Measurements from ENCODE around the gene ZNF418.
"Not testable (repeated sequence)": the region's sequence is repeated elsewhere in the genome, so short reads cannot be mapped to it uniquely, and the experiment has no call there.

The ZNF418 gene

GRCh38 chr19:57934820-57935665, at the start of gene ZNF418:
ZNF418 (minus strand) TSS chr19:57935402; CDS start chr19:57933822, 1,580 bp downstream.
- peak; percentile 49 for DNase-seq

DNA sequence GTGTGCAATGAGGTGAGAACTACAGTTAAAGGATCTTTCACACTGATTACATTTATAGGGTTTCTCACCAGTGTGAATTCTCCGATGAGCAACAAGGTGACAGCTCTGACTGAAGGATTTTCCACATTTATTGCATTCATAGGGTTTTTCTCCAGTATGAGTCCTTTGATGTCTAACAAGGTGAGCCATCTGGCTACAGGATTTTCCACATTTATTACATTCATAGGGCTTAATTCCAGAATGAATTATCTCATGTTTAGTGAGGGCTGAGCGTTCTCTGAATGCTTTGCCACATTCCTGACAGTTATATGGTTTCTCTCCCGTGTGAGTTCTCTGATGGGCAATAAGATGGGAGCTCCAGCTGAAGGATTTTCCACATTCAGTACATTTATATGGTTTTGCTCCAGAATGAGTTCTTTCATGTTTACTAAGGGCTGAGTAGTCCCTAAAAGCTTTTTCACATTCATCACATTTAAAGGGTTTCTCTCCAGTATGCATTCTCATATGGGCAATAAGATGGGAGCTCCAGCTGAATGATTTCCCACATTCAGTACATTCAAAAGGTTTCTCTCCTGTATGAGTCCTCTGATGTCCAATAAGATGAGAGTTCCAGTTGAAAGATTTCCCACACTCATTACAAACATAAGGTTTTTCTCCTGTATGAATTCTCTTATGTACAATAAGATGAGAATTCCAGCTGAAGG, 43.5 kb upstream of the ZNF418 start:
- no peak for DNase-seq

GRCh38 chr19:57974434-57974833, 39.2 kb upstream of the ZNF418 start, which contains the start of gene C19orf18:
C19orf18 (minus strand) TSS chr19:57974534; CDS start chr19:57974432, 102 bp downstream.
- DNase-seq = no peak

DNA sequence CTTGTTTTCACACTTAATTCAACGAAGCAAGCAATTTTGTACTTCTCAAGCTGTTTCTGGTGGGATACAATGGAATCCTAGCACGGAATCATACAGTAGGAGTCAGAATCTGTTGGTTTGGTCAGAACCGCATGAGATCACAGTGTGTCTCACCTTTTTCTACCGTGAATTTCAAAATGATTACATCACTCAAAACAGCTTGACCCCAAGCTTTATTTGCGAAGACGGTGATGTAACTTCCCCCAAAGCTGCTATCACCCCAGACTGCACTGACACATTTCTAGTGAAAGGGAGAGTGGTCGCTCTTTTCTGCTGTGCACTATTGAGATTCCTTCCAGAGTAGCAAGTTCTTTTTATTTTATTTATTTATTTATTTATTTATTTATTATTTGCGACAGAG, 29.6 kb upstream of the ZNF418 start:
- no peak for DNase-seq

- no peak for DNase-seq
Observed at GRCh38 chr19:57961785-57962184, 26.6 kb upstream of the ZNF418 start.

GRCh38 chr19:57954996-57955395, 19.8 kb upstream of the ZNF418 start:
- no peak for DNase-seq

DNA sequence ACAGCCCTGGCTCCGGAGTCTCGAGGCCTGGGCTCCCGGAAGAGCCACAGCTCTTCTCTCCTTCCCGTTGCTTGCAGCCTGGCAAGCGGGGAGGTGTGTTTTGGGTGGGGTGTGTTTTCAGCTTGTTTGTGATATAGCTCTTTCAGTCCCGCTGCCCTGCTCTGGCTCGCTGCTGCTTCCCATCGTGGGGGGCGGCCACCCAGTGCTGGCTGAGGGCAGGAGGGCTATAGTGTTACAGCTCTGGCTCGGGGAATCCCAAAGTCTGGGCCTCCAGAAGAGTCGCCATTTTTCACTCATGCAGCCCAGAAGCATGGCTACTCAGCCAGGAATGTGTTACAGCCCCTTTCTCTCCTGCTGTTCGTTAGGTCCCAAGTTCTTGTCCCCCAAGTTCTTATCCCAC, 14.5 kb upstream of the ZNF418 start:
- DNase-seq = no peak

DNA sequence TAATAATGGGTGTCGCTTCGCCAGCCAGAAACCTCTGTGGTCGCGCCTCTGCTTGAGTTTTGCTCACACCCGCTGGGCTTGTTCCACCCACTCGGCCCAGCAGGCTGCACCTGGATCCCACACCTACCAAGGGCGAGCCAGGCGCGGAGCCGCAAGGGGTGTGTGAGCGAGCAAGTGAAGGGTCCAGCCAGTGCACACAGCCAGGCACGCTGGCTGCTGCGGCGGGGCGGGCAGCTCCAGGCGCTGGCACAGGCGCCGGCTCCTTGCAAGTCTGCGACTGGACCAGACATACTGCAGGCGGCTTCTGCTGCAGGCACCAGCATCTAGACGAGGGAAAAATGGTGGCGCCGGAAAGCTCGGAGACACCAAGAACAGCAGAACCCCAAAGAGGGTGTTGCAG, 14.1 kb upstream of the ZNF418 start:
- DNase-seq = no peak

- peak; percentile 95 for DNase-seq
Observed at GRCh38 chr19:57947419-57948134, 12.4 kb upstream of the ZNF418 start, which contains the start of gene ZNF256. ZNF256 (minus strand) TSS chr19:57947706; CDS start chr19:57947474, 232 bp downstream.

- DNase-seq = no peak
Observed at GRCh38 chr19:57947088-57947418, 11.9 kb upstream of the ZNF418 start.

DNA sequence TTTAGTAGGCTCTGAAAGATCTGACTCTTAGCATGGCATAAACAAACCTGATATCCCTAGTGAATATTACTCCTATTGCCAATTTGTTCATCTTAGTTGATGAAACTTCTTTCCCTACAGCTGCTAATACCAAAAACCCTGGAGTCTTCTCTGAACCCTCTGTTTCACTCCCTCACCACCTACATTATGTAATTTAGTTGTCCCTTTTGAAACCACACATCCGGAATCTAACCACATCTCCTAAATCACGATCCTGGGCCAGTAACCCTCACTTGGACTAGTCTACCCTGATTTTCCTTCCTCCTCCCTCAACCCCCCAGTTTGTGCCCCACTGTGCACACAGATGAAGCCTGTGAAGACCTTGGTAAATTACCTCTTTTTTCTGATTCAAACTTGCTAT, 11.1 kb upstream of the ZNF418 start:
- no peak for DNase-seq

- no peak for DNase-seq
Observed at GRCh38 chr19:57941593-57941992, 6.4 kb upstream of the ZNF418 start.

- DNase-seq = no peak
Observed at GRCh38 chr19:57935731-57936130, 529 bp upstream of the ZNF418 start.

DNA sequence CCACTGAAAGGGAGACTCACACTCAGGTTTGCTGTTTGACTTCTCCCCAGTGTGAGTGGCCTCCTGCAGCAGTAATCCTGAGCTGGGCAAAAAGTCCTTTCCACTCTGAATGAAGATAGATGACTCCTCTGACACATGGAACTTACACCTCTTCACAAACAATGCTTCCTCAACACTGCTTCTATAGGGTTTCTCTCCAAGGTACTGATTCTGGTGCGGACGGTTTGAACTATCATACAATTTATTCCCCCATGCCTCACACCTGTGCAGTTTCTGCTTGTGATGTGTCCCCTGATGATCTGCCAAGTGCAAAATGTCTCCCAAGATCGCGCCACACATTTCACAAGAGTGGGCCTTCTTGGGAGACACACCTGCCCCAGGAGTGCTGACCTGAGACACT, 7.6 kb downstream of the ZNF418 start:
- DNase-seq = no peak

GRCh38 chr19:57916168-57916995, 18.8 kb downstream of the ZNF418 start, which contains the start of gene ZNF417:
ZNF417 (minus strand) TSS chr19:57916592; CDS start chr19:57916411, 181 bp downstream.
- DNase-seq = peak; percentile 84

GRCh38 chr19:57914531-57914930, 20.7 kb downstream of the ZNF418 start:
- no peak for DNase-seq

DNA sequence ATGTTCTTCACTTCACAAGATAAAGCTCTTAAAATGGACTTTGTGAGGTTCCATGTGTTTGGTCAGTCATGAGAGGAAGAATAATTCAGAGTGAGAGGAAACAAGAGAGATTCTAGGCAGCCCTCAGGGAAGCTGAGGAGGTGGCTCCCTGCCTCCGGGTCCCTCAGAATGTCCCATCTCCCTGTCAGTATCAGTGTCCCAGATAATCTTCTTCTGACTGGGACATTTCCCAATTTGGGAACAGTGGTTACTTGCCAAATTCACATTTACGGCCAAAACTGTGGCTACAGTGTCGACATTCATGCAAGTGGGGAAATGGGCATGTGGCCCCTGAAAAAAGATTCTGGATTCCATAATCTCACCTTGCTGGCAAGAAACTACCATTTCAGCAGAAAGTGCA, 27.8 kb downstream of the ZNF418 start:
- no peak for DNase-seq

DNA sequence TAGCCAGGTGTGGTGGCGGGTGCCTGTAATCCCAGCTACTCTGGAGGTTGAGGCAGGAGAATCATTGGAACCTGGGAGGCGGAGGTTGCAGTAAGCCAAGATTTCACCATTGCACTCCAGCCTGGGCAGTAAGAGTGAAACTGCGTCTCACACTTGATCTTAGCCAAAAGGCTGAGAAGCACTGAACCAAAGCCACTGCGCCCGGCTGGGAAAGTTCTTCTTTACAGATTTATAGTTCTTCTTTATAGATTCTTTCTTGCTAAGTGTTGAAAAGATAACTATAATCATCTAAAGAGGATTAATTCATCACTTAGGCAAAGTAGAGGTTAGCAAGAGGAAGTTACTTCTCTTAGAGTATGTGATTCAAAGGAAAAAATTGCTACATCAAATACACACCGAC, 29.9 kb downstream of the ZNF418 start:
- no peak for DNase-seq

GRCh38 chr19:57903618-57904184, 31.5 kb downstream of the ZNF418 start:
- no peak for DNase-seq

- DNase-seq = no peak
Observed at GRCh38 chr19:57900311-57900710, 34.9 kb downstream of the ZNF418 start.

DNA sequence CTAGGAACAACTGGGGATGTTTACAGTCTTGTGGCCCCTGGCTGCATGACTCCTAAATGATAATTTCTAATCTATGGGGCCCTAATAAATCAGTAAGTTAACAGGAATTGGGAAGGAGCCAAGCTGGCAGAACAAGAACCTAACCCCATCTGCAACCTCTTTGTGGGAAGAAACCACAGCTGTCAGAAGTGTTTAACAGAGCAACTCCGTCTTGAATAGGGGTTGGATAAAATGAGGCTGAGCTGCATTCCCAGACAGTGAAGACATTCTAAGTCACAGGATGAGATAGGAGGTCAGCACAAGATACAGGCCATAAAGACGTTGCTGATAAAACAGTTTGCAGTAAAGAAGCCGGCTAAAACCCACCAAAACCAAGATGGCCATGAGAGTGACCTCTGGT, 44.5 kb downstream of the ZNF418 start:
- DNase-seq = not testable (repeated sequence)

Measured in activated CD4-positive, alpha-beta T cell treated with anti-CD3 and anti-CD28 coated beads for 48 hours (primary cell).